OCI-LY7 (cell line): ENCODE data around the gene CYB5A. TPM values are rescaled to one million over a fixed set of nuclear protein-coding genes. Genes with fewer than 3 reads are reported as not detected.

Experiments
- BruUV-seq: library from RNA; stranded (reverse); fragments of 400-500 nt; replicated peaks from 2 replicates; lab custom pipeline; 2021; lab: Mats Ljungman, UMichigan
- CTCF ChIA-PET: fragments of 300-600 bp; sonication (Branson Sonifier 250); formaldehyde crosslinking; loops from one replicate; lab custom pipeline; 2022; ENCODE audit warnings: antibody characterized with exemption; ENCODE audit not compliant: unreplicated experiment; lab: Charles Lee
- POLR2A ChIA-PET: fragments of 300-600 bp; sonication (Branson Sonifier 250); formaldehyde crosslinking; loops from one replicate; lab custom pipeline; 2022; ENCODE audit warnings: antibody characterized with exemption; lab: Charles Lee
- DNase-seq: peaks from one replicate; pipeline ENCODE4 v3.0.0-alpha.2; 2015; ENCODE audit warnings: low spot score
- H2AFZ ChIP-seq: fragments of 200-600 bp; sonication (generic), shearing (Covaris generic); 2 replicates; pipeline ENCODE4 v1.6.1; 2014; ENCODE audit warnings: mild to moderate bottlenecking, antibody characterized with exemption, low read length, moderate library complexity
- H3K27ac ChIP-seq: fragments of 200-600 bp; sonication (generic); 2 replicates; pipeline ENCODE4 v1.5.1; 2014; ENCODE audit warnings: mixed run types, low read depth, mild to moderate bottlenecking, moderate library complexity, low read length, inconsistent platforms; ENCODE audit not compliant: poor library complexity, severe bottlenecking
- H3K36me3 ChIP-seq: fragments of 200-600 bp; sonication (generic); 2 replicates; pipeline ENCODE4 v1.6.1; 2014; ENCODE audit warnings: mild to moderate bottlenecking, antibody characterized with exemption, low read length, moderate library complexity, mixed read lengths; ENCODE audit not compliant: insufficient read depth
- H3K4me1 ChIP-seq: fragments of 200-600 bp; sonication (generic); 2 replicates; pipeline ENCODE4 v1.5.1; 2014; ENCODE audit warnings: mild to moderate bottlenecking, low read length; ENCODE audit not compliant: insufficient read depth, poor library complexity, severe bottlenecking
- H3K4me2 ChIP-seq: fragments of 200-600 bp; sonication (generic); 2 replicates; pipeline ENCODE4 v1.6.1; 2014; ENCODE audit warnings: mild to moderate bottlenecking, low read length
- H3K4me3 ChIP-seq: fragments of 200-600 bp; sonication (generic); 2 replicates; pipeline ENCODE4 v1.5.1; 2014; ENCODE audit warnings: mild to moderate bottlenecking, low read depth, low read length; ENCODE audit not compliant: poor library complexity, severe bottlenecking
- H3K79me2 ChIP-seq: fragments of 200-600 bp; sonication (generic); 2 replicates; pipeline ENCODE4 v1.6.1; 2016; ENCODE audit warnings: low read depth, mild to moderate bottlenecking, low read length, moderate library complexity, mixed read lengths; ENCODE audit not compliant: insufficient read depth
- H3K9me2 ChIP-seq: fragments of 200-600 bp; sonication (generic); 2 replicates; pipeline ENCODE4 v1.6.1; 2016; ENCODE audit warnings: mild to moderate bottlenecking, low read length, mixed read lengths; ENCODE audit not compliant: insufficient read depth
- H3K9me3 ChIP-seq: fragments of 200-600 bp; sonication (generic); 2 replicates; pipeline ENCODE4 v1.6.1; 2014; ENCODE audit warnings: mild to moderate bottlenecking, mixed run types, low read length, mixed read lengths
- H4K20me1 ChIP-seq: fragments of 200-600 bp; sonication (generic); 2 replicates; pipeline ENCODE4 v1.6.1; 2014; ENCODE audit warnings: mild to moderate bottlenecking, antibody characterized with exemption, low read length, moderate library complexity, mixed read lengths; ENCODE audit not compliant: insufficient read depth
- CTCF ChIP-seq: fragments of 200-600 bp; sonication (generic); conservative IDR thresholded peaks from 2 replicates; pipeline ENCODE4 v1.5.1; 2014; ENCODE audit warnings: mild to moderate bottlenecking, antibody characterized with exemption, low read length, moderate library complexity, mixed read lengths
- EZH2phosphoT487 ChIP-seq: fragments of 200-600 bp; sonication (generic); IDR thresholded peaks from 2 replicates; pipeline ENCODE4 v1.6.1; 2018; ENCODE audit warnings: low read depth, borderline replicate concordance, mild to moderate bottlenecking, mixed run types, antibody characterized with exemption, low read length, moderate library complexity, mixed read lengths
- intact Hi-C: fragments of 100-400 bp; cut with micrococcal nuclease; formaldehyde crosslinking; loops from one replicate; pipeline ENCODE4 v1.10.0; 2022; ENCODE audit not compliant: unreplicated experiment
- total RNA-seq, 2 experiments: library from RNA; depleted of rRNA in 1 of 2; stranded (reverse); fragments of >200 nt in 1 of 2; shearing (Covaris generic) in 1 of 2; gene quantifications; 2 replicates each; pipeline ENCODE4 v1.2.3, GENCODE V29; 2014 to 2022

Gene CYB5A
- total RNA-seq, 2 experiments from 2014 or later = not detected

DNA sequence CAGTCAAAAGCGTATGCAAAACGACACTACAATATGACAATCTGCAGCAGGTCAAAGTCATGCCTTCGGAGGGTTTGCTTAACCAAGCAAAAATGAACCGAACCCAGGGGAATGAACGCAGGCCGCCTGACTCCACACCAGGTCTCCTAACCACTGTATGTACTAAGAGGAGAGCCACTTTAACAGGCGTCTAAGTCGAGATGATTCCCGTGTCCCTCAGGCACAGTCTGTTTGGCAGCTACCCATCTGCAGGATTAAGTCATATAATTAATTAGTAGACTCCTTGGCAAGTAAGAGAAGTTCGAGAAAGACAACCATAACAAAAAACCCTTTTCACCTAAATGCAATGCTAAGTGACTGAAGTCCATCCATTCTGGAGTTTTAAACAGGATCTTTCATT lies 15.2 kb downstream of the CYB5A start:
- ChIA-PET CTCF (no interaction called here), POLR2A (no interaction called here)
- no peak overlapping the region for H2AFZ ChIP-seq

DNA sequence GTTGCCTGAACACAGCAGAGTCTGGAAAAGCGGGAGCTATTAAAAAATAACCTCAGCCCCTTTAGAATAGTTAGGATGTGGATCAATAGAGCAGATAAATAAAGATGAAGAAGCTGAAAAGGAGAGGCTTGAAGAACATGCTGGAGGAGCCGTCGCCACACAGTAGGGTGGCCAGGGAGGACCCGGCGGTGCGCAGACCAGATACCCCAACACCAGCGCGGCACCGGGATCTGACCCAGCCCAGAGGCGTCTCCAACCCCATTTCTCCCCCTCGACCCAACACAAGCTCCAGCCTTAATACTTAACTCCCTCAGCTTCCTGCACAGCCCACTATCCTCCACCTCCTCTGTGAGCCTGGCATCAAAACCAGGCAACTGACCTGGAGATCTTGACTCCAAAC lies 16.0 kb downstream of the CYB5A start:
- H3K4me2 ChIP-seq = no peak overlapping the region
- TF ChIP-seq EZH2phosphoT487 (no peak), CTCF (no peak)
- no peak overlapping the region for H3K27ac ChIP-seq
- H3K79me2 ChIP-seq = no peaks in the 10 kb centered on the region
- no peaks in the 10 kb centered on the region for H3K9me2 ChIP-seq
- BruUV-seq = no TSS peak
- no peak overlapping the region for H3K4me3 ChIP-seq
- intact Hi-C loops = no loop called here
- H4K20me1 ChIP-seq = no peaks in the 10 kb centered on the region
- no peaks in the 10 kb centered on the region for H3K4me1 ChIP-seq
- H2AFZ ChIP-seq = no peak overlapping the region
- H3K36me3 ChIP-seq = no peaks in the 10 kb centered on the region
- no peak for DNase-seq
- no peaks in the 10 kb centered on the region for H3K9me3 ChIP-seq
- CTCF ChIA-PET = no interaction called here
- POLR2A ChIA-PET = no interaction called here

More for the DNA sequence above, 15.2 kb downstream of the CYB5A start:
- Histone ChIP-seq H3K27ac (no peak overlapping the region), H3K9me3 (no peaks in the 10 kb centered on the region), H3K4me3 (no peak overlapping the region), H3K79me2 (no peaks in the 10 kb centered on the region), H3K4me1 (no peaks in the 10 kb centered on the region), H3K9me2 (no peaks in the 10 kb centered on the region), H4K20me1 (no peaks in the 10 kb centered on the region), H3K36me3 (no peaks in the 10 kb centered on the region), H3K4me2 (no peak overlapping the region)
- TF ChIP-seq CTCF (no peak), EZH2phosphoT487 (no peak)
- BruUV-seq = no TSS peak
- no peak for DNase-seq
- intact Hi-C loops = no loop called here

- DNase-seq = no peak
- no TSS peak for BruUV-seq
- H3K27ac ChIP-seq = no peak overlapping the region
- CTCF ChIA-PET = no interaction called here
- no peaks in the 10 kb centered on the region for H3K4me1 ChIP-seq
- intact Hi-C loops = no loop called here
- H3K4me2 ChIP-seq = no peak overlapping the region
- POLR2A ChIA-PET = no interaction called here
- H3K4me3 ChIP-seq = no peak overlapping the region
- no peaks in the 10 kb centered on the region for H3K9me2 ChIP-seq
- H2AFZ ChIP-seq = no peak overlapping the region
- no peaks in the 10 kb centered on the region for H3K79me2 ChIP-seq
- TF ChIP-seq EZH2phosphoT487 (no peak), CTCF (no peak)
- H3K9me3 ChIP-seq = no peaks in the 10 kb centered on the region
- H4K20me1 ChIP-seq = no peaks in the 10 kb centered on the region
- no peaks in the 10 kb centered on the region for H3K36me3 ChIP-seq
Measured at GRCh38 chr18:74274700-74275099, 17.1 kb downstream of the CYB5A start.
